SH-SY5Y (cell line): ENCODE measurements around the gene ARL3.

Experiments
- GATA2 ChIP-seq: IDR thresholded peaks from 2 replicates; pipeline ENCODE4 v1.6.1; 2011; ENCODE audit warnings: mild to moderate bottlenecking, low read depth, low read length
- GATA3 ChIP-seq: IDR thresholded peaks from 2 replicates; pipeline ENCODE4 v1.6.1; 2011; ENCODE audit warnings: low read depth, mild to moderate bottlenecking, low read length, moderate library complexity

GRCh38 chr10:102712089-102712488 is 2.1 kb downstream of the ARL3 start:
- no peak for TF ChIP-seq GATA3
- no peak for TF ChIP-seq GATA2
